Suppressor macrophage treated with lipopolysaccharide for 1 hour (primary cell): Measurements from ENCODE around the gene ARHGAP32.
A peak's percentile ranks its signal among the peaks of the same experiment; 100 is the strongest.
"Not testable (repeated sequence)": the region's sequence is repeated elsewhere in the genome, so short reads cannot be mapped to it uniquely, and the experiment has no call there.

Experiments
- DNase-seq, 3 donors: peaks; one replicate each; pipeline ENCODE4 v3.0.0-alpha.2; 2020 to 2022

ARHGAP32 gene

DNA sequence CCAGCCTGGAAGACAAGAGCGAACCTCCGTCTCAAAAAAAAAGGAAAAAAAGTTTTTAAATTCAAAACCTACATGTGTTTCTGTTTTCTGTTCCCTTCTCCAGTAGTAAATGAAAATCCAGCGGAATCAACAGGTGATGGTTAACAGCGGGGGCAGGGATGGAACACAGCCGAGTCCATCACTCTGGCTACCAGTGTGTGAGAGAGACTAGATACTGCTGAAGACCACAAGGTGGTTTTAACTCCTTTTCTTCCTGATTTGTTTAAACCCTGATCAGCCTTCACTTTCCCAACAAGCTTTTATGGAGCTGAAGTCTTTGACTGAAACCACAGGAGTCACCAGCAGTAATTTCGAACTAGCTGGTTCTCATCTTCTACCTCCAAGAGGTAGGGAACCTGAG, 3.6 kb upstream of the ARHGAP32 start:
- no peak for DNase-seq

- no peak for DNase-seq
Observed at GRCh38 chr11:129191649-129192048, 476 bp downstream of the ARHGAP32 start.

DNA sequence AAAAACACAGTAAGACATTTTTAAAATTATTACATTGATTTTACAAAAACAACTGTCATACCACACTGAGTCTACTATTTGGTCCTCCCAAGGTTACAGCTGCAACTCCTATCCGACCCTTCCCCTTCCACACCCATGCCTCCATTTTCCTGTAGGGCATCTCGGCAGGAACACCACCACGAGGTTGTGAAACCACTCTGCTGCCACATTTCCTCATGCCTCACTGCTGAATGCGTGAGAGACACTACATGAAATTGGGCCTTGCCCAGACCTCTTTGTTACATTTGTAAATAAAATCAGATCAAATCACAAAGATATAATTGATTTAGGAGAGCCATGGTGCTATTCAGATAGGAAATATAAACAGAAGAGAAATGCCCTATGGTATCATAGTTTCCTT, 2.0 kb downstream of the ARHGAP32 start:
- peak in 2 of 3 donors; percentile 4 to 16 for DNase-seq

DNA sequence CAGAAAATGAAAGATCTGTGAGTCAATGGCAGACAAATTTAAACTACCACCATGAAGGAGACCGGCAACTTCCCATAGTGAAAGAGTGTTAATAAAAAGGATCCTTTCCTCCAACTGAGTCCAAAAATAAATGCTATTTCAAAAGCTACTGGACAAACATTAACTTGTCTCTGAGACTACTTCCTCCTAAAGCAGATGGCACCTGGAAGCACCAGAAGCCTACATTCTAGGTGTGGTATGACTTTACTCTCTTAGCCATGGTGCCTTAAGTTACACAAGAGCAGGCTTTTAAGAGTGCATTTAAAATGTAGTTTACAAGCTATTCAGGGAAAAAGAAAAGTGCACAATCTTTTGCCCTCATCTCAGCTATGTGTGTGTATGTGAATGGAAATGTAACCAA, 2.5 kb downstream of the ARHGAP32 start:
- DNase-seq = no peak

GRCh38 chr11:129185082-129185481, 7.0 kb downstream of the ARHGAP32 start:
- not testable (repeated sequence) for DNase-seq

GRCh38 chr11:129184581-129184980, 7.5 kb downstream of the ARHGAP32 start:
- no peak for DNase-seq

GRCh38 chr11:129167315-129167714, 24.8 kb downstream of the ARHGAP32 start:
- DNase-seq = no peak

GRCh38 chr11:129163714-129164164, 28.4 kb downstream of the ARHGAP32 start:
- DNase-seq = no peak

DNA sequence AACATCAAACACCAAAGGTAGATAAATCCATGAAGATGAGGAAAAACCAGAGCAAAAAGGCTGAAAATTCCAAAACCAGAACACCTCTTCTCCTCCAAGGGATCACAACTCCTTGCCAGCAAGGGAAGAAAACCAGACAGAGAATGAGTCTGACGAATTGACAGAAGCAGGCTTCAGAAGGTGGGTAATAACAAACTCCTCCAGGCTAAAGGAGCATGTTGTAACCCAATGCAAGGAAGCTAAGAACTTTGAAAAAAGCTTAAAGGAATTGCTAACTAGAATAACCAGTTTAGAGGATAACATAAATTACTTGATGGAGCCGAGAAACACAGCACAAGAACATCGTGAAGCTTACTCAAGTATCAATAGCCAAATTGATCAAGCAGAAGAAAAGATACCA, 35.0 kb downstream of the ARHGAP32 start:
- DNase-seq = not testable (repeated sequence)

DNA sequence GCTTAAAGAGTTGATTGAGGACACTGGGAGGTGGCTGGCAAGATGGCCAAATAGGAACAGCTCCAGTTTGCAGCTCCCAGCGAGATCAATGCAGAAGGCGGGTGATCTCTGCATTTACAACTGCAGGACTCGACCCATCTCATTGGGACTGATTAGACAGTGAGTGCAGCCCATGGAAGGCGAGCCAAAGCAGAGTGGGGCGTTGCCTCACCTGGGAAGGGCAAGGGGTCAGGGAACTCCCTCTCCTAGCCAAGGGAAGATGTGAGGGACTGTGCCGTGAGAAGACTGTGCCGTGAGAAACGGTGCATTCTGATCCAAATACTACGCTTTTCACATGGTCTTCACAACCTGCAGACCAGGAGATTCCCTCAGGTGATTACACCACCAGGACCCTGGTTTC, 36.4 kb downstream of the ARHGAP32 start:
- no peak for DNase-seq

DNA sequence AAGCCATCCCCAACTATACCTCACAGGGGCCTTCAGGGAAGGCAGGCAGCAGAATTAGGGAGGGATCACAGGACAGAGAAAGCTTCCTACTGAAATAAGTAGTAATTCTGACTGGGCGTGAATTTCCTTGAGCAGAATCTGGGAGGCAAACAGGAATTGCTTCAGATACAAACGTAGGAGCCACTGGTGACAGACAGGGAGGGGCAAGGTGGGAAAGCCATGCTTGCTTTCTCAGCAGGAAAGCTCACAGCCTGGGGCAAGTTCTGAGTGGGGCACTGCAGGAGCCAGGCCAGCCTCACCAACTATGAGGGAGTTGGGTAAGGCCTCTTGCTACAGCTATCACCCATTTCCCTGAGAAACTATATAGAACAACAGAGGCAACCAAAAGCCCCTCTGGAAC, 43.6 kb downstream of the ARHGAP32 start:
- DNase-seq = no peak

DNA sequence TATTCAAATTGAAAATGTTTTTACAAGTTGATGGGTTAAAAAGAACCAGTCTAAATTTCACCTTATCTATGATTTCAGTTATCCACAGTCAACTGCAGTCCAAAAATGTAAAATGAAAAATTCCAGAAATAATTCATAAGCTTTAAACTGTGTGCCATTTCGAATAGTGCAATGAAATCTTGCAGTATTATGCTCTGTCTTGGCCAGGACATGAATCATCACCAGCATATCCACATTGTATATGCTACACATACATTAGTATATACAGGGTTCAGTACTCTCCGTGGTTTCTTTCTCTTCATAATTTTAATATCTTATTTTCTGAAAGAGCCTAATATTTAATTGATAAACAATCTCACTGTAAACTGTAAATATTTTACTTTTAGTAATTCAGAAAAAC, 45.9 kb downstream of the ARHGAP32 start:
- no peak for DNase-seq

DNA sequence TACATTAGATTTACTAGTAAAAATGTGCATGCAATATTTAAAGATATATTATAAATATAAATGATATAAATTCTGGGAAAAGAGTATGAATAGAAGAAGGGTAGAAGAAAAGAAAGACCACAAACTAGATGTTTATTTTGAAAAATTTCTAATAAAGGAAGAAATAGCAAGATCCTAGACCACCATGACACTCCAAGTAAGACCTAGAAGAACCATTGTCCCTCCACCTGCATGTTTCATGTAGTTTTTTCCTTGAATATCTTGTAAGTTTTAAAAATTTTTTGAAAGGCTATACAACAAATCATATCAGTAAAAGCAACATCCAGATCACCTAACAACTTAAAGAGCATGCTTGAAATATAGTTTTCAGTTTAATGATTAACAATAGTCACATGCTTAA, 46.8 kb downstream of the ARHGAP32 start:
- DNase-seq = no peak

GRCh38 chr11:129144256-129144655, 47.9 kb downstream of the ARHGAP32 start:
- DNase-seq = no peak

- DNase-seq = peak; percentile 87 to 92 (median 91)
Observed at GRCh38 chr11:129143335-129143734, 48.8 kb downstream of the ARHGAP32 start.

- no peak for DNase-seq
Observed at GRCh38 chr11:129141748-129142523, 50.2 kb downstream of the ARHGAP32 start.

GRCh38 chr11:129131316-129131715, 60.8 kb downstream of the ARHGAP32 start:
- no peak for DNase-seq

- DNase-seq = not testable (repeated sequence)
Observed at GRCh38 chr11:129128881-129129620, 63.1 kb downstream of the ARHGAP32 start.

DNA sequence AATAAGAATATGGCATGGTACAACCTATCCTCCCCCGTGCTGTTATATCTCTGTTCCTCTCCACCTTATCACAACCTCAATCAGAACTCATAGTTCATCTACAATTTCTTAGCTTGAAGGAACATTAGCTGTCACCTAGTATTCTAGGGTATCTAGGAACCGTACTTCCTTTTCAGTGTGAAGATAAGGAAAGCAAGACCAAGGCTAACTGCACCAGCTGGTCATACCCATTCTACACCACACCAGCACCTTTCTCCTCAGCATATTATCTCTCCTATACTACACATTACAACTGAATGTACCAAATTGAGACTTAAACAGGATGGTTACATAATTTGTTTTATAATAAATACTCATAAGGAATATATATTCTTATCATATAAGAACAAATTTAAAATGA, 73.1 kb downstream of the ARHGAP32 start:
- no peak for DNase-seq

DNA sequence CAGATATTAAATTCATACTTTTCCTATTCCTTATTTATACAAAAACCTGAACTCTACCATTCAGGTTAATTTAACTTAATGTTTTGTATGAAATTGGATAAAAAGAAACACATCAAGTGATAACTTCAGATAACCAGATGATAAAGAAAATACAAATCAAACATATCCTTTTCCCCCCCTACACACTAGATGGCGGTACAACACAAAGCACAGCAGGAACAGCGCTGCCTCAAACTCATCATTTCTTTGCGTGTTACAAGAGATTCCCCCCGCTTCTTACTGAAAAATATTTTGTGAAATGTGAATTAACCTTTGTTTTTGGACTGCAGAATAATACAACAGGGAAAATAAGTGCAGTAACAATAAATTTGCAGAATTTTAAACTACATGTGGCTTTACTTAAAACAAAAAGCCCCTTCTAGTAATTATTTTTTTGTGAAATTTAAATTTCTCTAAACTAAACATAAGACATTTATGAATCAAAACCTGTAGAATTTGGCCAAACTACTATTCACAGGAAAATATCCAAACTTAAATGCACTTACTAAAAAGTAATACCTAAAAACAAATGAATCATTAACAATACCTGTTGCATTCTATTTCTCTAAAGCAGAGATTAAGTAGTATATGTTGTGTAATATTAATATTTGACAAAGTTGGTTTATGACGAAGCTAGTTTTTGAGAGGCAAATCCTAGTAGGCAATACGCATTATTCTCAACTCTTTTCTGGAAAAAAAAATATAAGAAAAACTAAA, 74.4 kb downstream of the ARHGAP32 start:
- peak; percentile 69 to 76 (median 71) for DNase-seq

- DNase-seq = no peak
Observed at GRCh38 chr11:129115652-129116586, 76.2 kb downstream of the ARHGAP32 start.

- DNase-seq = no peak
Observed at GRCh38 chr11:129109701-129110100, 82.4 kb downstream of the ARHGAP32 start.
